HG03571 (cell line): Measurements from ENCODE around the gene GTF2I.
"Not testable (repeated sequence)": the region's sequence is repeated elsewhere in the genome, so short reads cannot be mapped to it uniquely, and the experiment has no call there.

Source experiments
- ATAC-seq: cut with Tn5 transposase; IDR thresholded peaks from one replicate; pipeline ENCODE4 v1.9.1; 2021; ENCODE audit not compliant: unreplicated experiment

Gene GTF2I

GRCh38 chr7:74656441-74656836, 1.1 kb upstream of the GTF2I start:
- ATAC-seq, result no peak

- peak; percentile 54 for ATAC-seq
Observed at GRCh38 chr7:74656837-74657691, 454 bp upstream of the GTF2I start.

GRCh38 chr7:74658178-74659004, 873 bp downstream of the GTF2I start:
- peak; percentile 37 for ATAC-seq

- ATAC-seq, result not testable (repeated sequence)
Observed at GRCh38 chr7:74660202-74660601, 2.7 kb downstream of the GTF2I start.

- ATAC-seq, result not testable (repeated sequence)
Observed at GRCh38 chr7:74661836-74662794, 4.6 kb downstream of the GTF2I start.

GRCh38 chr7:74665296-74665938, 7.9 kb downstream of the GTF2I start:
- no peak for ATAC-seq

- ATAC-seq, result not testable (repeated sequence)
Observed at GRCh38 chr7:74667013-74667412, 9.5 kb downstream of the GTF2I start.

GRCh38 chr7:74667520-74667919, 10.0 kb downstream of the GTF2I start:
- not testable (repeated sequence) for ATAC-seq

GRCh38 chr7:74671602-74672001, 14.1 kb downstream of the GTF2I start:
- ATAC-seq, result no peak

GRCh38 chr7:74672343-74672915, 14.9 kb downstream of the GTF2I start:
- no peak for ATAC-seq

GRCh38 chr7:74674166-74674565, 16.6 kb downstream of the GTF2I start:
- ATAC-seq, result no peak

GRCh38 chr7:74682829-74683228, 25.3 kb downstream of the GTF2I start:
- no peak for ATAC-seq

- no peak for ATAC-seq
Observed at GRCh38 chr7:74683799-74684198, 26.3 kb downstream of the GTF2I start.

GRCh38 chr7:74684473-74684872, 27.0 kb downstream of the GTF2I start:
- no peak for ATAC-seq

GRCh38 chr7:74684921-74685320, 27.4 kb downstream of the GTF2I start:
- no peak for ATAC-seq

- no peak for ATAC-seq
Observed at GRCh38 chr7:74690474-74690873, 33.0 kb downstream of the GTF2I start.

- not testable (repeated sequence) for ATAC-seq
Observed at GRCh38 chr7:74704419-74704818, 46.9 kb downstream of the GTF2I start.

GRCh38 chr7:74707238-74707637, 49.7 kb downstream of the GTF2I start:
- ATAC-seq, result no peak

GRCh38 chr7:74708569-74709275, 51.2 kb downstream of the GTF2I start:
- ATAC-seq, result no peak
